Measurements from ENCODE around the gene PARD3.

DNA sequence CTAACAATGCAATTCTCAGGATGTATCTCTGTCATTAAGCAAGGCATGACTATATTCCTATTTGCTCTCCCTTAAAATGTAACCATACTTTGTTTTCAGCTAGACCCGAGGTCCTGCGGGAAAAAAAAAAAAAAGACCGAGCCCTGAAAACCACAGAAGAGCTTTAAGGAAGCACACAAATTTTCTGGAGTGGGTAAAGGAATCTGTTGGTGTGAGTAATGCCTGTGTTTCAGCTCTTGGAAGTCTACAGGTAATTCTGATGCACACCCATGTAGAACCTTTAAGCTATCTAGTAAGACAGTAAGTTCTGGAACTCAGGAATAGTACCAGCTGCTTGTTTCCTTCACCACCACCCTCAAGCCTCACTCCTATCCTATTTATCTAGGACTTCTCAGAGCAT, 351.1 kb downstream of the PARD3 start:
- TF ChIP-seq, protein P1, sequence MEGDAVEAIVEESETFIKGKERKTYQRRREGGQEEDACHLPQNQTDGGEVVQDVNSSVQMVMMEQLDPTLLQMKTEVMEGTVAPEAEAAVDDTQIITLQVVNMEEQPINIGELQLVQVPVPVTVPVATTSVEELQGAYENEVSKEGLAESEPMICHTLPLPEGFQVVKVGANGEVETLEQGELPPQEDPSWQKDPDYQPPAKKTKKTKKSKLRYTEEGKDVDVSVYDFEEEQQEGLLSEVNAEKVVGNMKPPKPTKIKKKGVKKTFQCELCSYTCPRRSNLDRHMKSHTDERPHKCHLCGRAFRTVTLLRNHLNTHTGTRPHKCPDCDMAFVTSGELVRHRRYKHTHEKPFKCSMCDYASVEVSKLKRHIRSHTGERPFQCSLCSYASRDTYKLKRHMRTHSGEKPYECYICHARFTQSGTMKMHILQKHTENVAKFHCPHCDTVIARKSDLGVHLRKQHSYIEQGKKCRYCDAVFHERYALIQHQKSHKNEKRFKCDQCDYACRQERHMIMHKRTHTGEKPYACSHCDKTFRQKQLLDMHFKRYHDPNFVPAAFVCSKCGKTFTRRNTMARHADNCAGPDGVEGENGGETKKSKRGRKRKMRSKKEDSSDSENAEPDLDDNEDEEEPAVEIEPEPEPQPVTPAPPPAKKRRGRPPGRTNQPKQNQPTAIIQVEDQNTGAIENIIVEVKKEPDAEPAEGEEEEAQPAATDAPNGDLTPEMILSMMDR (IDR thresholded peaks at IDR 0.05; ENCODE audit: low read depth, low read length, poor library complexity, severe bottlenecking), result no peak
- TF ChIP-seq EZH2phosphoT487 (IDR thresholded peaks at IDR 0.05; ENCODE audit: borderline replicate concordance, low read length), result no peak
